Posterior vena cava (tissue), 2 donors: Measurements from ENCODE around the gene BIK. TPM values are rescaled to one million over a fixed set of nuclear protein-coding genes. Genes with fewer than 3 reads are reported as not detected.
"Not testable (repeated sequence)": the region's sequence is repeated elsewhere in the genome, so short reads cannot be mapped to it uniquely, and the experiment has no call there.

ENCODE experiments used
- DNase-seq: peaks from one replicate; pipeline ENCODE4 v3.0.0-alpha.2; 2020; ENCODE audit warnings: low spot score
- intact Hi-C, 2 donors: fragments of 100-400 bp; cut with DNase I; formaldehyde crosslinking; loops; one replicate each; pipeline versions ENCODE4 v1.14.1 to v1.14.2; 2022 to 2023
- total RNA-seq, 2 donors: library from RNA; stranded (reverse); fragmentation: NEBNext Ultra II Directional; extraction: Animal tissue kit (Norgen Biotek cat#: 25700); gene quantifications; one replicate each; pipeline ENCODE4 v1.2.1, GENCODE V29; 2021
- donor health status: DM: yes; HTN: yes; CAD: no.
- donor health status: DM: yes; HTN: yes; CAD: no.

Gene BIK
- total RNA-seq, 2 donors from 2014 or later: not detected

GRCh38 chr22:43100225-43100624 is 10.3 kb upstream of the BIK start:
- DNase-seq: no peak
- intact Hi-C loops: no loop called here

DNA sequence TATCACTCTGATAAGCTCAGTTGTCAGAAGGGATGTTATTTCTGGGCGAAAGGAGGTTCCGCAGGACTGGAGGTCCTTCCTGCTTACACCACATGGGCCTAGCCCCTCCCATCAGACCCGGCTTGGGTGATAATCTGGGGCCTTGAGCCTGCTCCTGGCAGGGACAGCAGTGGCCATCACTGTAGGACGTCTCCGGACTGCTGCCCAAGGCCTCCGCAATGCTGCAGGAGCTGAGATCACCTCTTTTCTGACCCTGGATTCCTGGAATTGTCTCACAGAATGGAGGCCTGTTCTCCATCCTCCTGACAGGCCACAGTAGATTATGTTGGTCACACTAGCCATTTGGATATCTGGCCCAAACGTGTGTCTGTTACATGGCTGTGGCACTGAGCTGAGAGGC is 9.2 kb upstream of the BIK start:
- DNase-seq: no peak
- intact Hi-C loops: no loop called here

DNA sequence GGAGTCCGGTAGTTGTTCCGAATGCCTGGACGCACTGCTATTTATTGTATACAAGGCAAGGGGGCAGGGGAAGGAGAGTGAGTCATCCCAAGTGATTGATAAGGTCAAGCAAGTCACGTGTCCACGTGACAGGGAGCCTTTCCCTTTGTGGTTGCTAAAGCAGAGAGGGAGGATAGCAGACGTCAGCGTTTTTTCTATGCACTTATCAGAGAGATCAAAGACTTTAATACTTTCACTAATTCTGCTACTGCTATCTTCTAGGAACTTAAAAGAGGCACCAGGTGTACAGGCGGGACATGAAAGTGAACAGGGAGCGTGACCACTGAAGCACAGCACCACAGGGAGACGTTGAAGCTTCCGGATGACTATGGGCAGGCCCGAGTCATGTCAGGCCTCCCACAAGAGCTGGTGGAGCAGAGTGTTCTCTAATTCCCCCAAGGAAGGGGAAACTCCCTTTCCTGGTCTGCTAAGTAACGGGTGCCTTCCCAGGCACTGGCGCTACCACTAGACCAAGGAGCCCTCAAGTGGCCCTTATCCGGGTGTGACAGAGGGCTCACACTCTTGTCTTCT is 6.4 kb upstream of the BIK start:
- DNase-seq, intact Hi-C loops: not testable (repeated sequence)

DNA sequence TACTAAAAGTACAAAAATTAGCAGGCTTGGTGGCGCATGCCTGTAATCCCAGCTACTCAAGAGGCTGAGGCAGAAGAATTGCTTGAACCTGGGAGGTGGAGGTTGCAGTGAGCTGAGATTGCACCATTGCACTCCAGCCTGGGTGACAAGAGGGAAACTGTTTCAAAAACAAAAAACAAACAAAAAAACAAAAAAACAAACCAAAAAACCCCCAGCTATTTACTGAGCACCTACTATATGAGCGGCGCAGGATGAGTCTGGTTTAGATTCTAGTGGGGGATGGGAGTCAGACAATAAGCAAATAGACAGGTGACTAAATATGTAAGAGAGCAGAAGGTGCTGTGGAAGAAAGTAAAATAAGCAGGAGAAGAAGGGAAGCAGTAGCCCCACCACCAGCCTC is 5.6 kb upstream of the BIK start:
- DNase-seq, intact Hi-C loops: not testable (repeated sequence)

- intact Hi-C loops: no loop called here
- DNase-seq: no peak
Measured at GRCh38 chr22:43106302-43106701, 4.2 kb upstream of the BIK start.

GRCh38 chr22:43109511-43109910 is 1.0 kb upstream of the BIK start:
- DNase-seq: no peak
- intact Hi-C loops: no loop called here

- intact Hi-C loops: no loop called here
- no peak for DNase-seq
Measured at GRCh38 chr22:43109921-43110443, 568 bp upstream of the BIK start.

DNA sequence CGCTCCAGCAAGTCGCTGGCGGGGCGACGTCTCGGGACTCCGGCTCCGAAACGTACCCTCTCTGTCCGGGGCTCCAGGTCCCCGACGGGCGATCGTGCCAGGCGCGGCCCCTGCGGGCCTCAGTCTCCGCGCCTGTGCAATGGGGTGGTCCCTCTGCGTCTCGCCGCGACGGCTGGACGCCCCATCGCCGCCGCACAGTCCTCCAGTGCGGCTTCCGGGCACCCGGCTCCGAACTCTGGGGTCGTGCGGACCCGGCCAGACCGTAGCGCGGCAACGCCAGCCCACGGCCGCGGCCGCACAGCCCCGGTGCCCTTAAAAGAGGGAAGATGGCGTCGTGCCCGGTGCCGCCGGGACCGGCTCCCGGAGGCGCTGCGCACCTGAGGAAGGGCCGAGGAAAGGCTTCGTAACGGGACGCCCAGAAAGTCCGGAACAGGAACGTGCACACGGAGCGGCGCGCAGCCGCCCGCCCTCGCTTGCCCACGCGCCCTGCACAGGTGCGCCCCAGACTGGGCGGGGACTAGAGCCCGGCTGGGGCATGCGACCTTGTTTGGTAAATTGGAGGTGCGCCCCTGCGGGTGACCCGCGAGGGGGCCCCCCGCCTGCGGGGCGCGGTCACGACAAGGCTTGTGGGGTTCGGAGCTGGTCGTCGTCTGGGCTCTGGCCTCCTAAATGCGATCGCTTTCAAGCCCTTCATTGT is 525 bp downstream of the BIK start:
- DNase-seq: no peak
- intact Hi-C loops: no loop called here

GRCh38 chr22:43113526-43114251 is 3.1 kb downstream of the BIK start:
- intact Hi-C loops: no loop called here
- DNase-seq: no peak

- intact Hi-C loops: no loop called here
- no peak for DNase-seq
Measured at GRCh38 chr22:43114958-43115357, 4.4 kb downstream of the BIK start.

- no peak for DNase-seq
- intact Hi-C loops: no loop called here
Measured at GRCh38 chr22:43116932-43117331, 6.4 kb downstream of the BIK start.

DNA sequence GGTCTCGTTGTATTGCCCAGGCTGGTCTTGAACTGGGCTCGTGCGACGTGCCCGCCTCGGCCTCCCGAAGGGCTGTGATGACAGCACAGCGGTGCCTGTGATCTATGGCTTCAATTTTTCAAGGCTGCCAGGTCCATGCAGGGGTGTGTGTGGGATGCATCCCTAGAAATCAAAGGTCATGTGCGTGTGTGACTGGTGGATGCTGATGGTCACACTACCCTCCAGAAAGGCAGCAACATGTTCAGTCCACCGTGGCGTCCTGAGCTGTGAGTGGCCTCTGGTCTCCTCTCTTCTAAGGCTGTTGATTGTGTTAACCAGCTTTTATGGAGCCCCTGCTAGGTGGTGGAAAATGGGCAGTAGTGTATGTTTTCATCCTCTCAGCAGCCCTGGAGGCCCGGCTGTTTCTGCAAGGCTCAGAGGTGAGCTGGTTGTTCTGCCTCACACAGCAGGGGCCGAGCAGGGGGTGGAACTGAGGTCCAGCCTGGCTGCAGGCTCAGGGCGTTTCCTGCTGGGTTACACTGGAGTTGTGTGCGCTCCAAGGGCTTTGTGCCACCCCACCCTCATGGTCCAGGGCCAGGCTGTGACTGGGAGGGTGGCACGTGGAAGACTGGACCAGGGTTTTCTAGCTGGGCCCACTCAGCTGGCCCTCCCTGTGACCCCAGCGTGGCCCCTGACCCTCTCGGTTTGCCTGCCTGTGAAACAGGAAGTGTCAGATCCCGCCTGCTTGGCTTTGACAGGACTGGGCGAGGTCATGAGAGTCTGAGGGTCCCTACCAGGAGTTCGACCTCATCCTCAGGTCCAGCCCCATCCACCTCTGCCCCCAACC is 7.7 kb downstream of the BIK start:
- no peak for DNase-seq
- intact Hi-C loops: no loop called here

- intact Hi-C loops: no loop called here
Measured at GRCh38 chr22:43118953-43119458, 8.5 kb downstream of the BIK start.

DNA sequence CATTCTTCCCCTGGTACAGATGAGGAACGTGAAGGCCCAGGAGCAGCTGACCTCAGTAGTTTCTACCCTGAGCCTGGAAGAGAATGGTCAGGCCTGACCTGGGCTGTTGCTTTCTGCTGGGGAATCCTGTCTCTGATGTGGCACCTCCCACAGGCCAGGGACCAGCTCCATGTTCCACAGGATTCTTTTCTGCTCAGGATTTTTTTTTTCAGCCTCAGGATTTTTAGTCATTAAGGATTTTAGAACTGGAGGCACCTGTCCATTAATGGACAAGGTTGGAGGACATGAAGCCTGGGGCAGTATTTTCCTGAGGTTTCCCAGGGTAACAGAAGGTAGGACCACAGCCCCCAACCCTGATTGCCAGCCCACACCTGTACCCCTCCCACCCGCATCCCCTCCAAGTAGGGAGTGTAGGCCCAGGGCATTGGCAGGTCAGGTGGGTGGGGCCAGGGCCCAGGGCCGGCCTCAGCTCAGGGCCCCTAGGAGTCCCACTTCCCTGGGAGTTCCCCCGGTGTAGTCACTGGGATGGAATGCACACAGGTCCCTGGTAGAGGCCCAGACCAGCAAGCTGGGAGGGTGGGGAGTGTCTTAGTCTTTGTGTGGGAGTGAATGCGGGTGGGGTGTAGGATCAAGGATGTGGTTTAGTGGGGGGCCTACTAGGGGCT is 16.1 kb downstream of the BIK start:
- intact Hi-C loops: no loop called here
- DNase-seq: no peak

More at GRCh38 chr22:43118953-43119458, 8.5 kb downstream of the BIK start:
- no peak for DNase-seq

- intact Hi-C loops: no loop called here
- no peak for DNase-seq
Measured at GRCh38 chr22:43127166-43127908, 16.8 kb downstream of the BIK start.

GRCh38 chr22:43128116-43128515 is 17.6 kb downstream of the BIK start:
- intact Hi-C loops: no loop called here
- no peak for DNase-seq

DNA sequence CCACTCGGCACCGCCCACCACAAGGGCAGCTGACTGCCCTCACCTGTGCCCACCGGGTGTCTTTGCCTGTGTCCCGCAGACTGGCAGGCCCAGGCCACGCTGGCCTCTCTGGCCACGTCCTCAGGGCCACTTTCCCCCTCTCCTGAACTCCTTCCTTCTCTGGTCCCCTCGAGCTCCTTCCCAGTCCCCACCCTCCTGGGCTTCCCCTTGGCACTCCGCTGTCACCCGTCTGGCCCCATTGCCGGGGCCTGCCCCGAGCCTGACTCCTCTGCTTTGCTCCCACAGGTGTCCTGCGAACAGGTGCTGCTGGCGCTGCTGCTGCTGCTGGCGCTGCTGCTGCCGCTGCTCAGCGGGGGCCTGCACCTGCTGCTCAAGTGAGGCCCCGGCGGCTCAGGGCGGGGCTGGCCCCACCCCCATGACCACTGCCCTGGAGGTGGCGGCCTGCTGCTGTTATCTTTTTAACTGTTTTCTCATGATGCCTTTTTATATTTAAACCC is 18.4 kb downstream of the BIK start:
- intact Hi-C loops: no loop called here
- DNase-seq: no peak
